WTC11 (cell line): Measurements from ENCODE around the gene SLCO4A1. TPM values are rescaled to one million over a fixed set of nuclear protein-coding genes. Genes with fewer than 3 reads are reported as not detected.

Experiments used
- ATAC-seq: fragments of 200-7000 bp; cut with Tn5 transposase; 2 replicates; pipeline ENCODE4 v1.10.0; 2021; ENCODE audit warnings: mild to moderate bottlenecking, moderate library complexity
- CTCF ChIA-PET: fragments of 300-600 bp; sonication (Branson Sonifier 250); formaldehyde crosslinking; loops from one replicate; lab custom pipeline; 2021; ENCODE audit warnings: antibody characterized with exemption; lab: Charles Lee
- POLR2A ChIA-PET: fragments of 350-600 bp; sonication (Branson Sonifier 250); formaldehyde crosslinking; loops from one replicate; lab custom pipeline; 2021; ENCODE audit warnings: antibody characterized with exemption; lab: Charles Lee
- DNase-seq: peaks from one replicate; pipeline ENCODE4 v3.0.0; 2021; ENCODE audit warnings: low spot score
- H3K27ac Mint-ChIP-seq: 2 replicates; pipeline ENCODE4 v1.8.0; 2021; ENCODE audit warnings: mixed read lengths
- H3K27me3 Mint-ChIP-seq: 2 replicates; pipeline ENCODE4 v1.8.0; 2021; ENCODE audit warnings: low read depth, mild to moderate bottlenecking, moderate library complexity, mixed read lengths
- H3K36me3 Mint-ChIP-seq: 2 replicates; pipeline ENCODE4 v1.8.0; 2021; ENCODE audit warnings: mixed read lengths
- H3K4me1 Mint-ChIP-seq: 2 replicates; pipeline ENCODE4 v1.8.0; 2022; ENCODE audit warnings: mixed read lengths
- H3K4me3 Mint-ChIP-seq: 2 replicates; pipeline ENCODE4 v1.8.0; 2021; ENCODE audit warnings: mild to moderate bottlenecking, moderate library complexity, mixed read lengths
- H3K9me3 Mint-ChIP-seq: 2 replicates; pipeline ENCODE4 v1.8.0; 2021; ENCODE audit warnings: mixed read lengths
- CBFB ChIP-seq: sonication (generic); formaldehyde crosslinking; IDR thresholded peaks from 2 replicates; pipeline ENCODE4 v1.8.1; 2022; ENCODE audit warnings: mild to moderate bottlenecking, low read depth, missing genetic modification reagents
- CREB1 ChIP-seq: sonication (generic); formaldehyde crosslinking; IDR thresholded peaks from 2 replicates; pipeline ENCODE4 v1.8.0; 2023; ENCODE audit warnings: mild to moderate bottlenecking, missing genetic modification reagents
- EMX1 ChIP-seq: fragments of 250-450 bp; sonication (Bioruptor Pico); IDR thresholded peaks from 2 replicates; pipeline ENCODE4 v1.8.0; 2021; ENCODE audit warnings: mild to moderate bottlenecking
- FOXK1 ChIP-seq: sonication (generic); formaldehyde crosslinking; IDR thresholded peaks from 2 replicates; pipeline ENCODE4 v1.8.0; 2022; ENCODE audit warnings: mild to moderate bottlenecking, moderate library complexity, missing genetic modification reagents
- FOXP1 ChIP-seq: sonication (generic); formaldehyde crosslinking; IDR thresholded peaks from 2 replicates; pipeline ENCODE4 v1.8.0; 2022; ENCODE audit warnings: missing genetic modification reagents, mild to moderate bottlenecking, moderate library complexity, borderline replicate concordance
- GRHL2 ChIP-seq: fragments of 250-450 bp; sonication (Bioruptor Pico); IDR thresholded peaks from 2 replicates; pipeline ENCODE4 v1.8.0; 2022; ENCODE audit warnings: mild to moderate bottlenecking, moderate library complexity; ENCODE audit not compliant: insufficient replicate concordance, severe bottlenecking
- HMGA2 ChIP-seq: fragments of 250-450 bp; sonication (Bioruptor Pico); IDR thresholded peaks from 2 replicates; pipeline ENCODE4 v1.4.0; 2021; ENCODE audit warnings: mild to moderate bottlenecking, moderate library complexity
- NR2C2 ChIP-seq: sonication (generic); formaldehyde crosslinking; IDR thresholded peaks from 2 replicates; pipeline ENCODE4 v1.8.0; 2022; ENCODE audit warnings: mild to moderate bottlenecking, missing genetic modification reagents
- RELA ChIP-seq: sonication (generic); formaldehyde crosslinking; IDR thresholded peaks from 2 replicates; pipeline ENCODE4 v1.8.1; 2022; ENCODE audit warnings: missing genetic modification reagents, mild to moderate bottlenecking, borderline replicate concordance
- SOX15 ChIP-seq: fragments of 250-450 bp; sonication (Bioruptor Pico); IDR thresholded peaks from 2 replicates; pipeline ENCODE4 v1.9.0; 2021; ENCODE audit warnings: mild to moderate bottlenecking
- TCF7 ChIP-seq: sonication (generic); formaldehyde crosslinking; IDR thresholded peaks from 2 replicates; pipeline ENCODE4 v1.8.0; 2022; ENCODE audit warnings: mild to moderate bottlenecking, low read depth, missing genetic modification reagents, moderate library complexity
- ZNF138 ChIP-seq: sonication (generic); formaldehyde crosslinking; conservative IDR thresholded peaks from 2 replicates; pipeline ENCODE4 v1.8.1; 2022; ENCODE audit warnings: mild to moderate bottlenecking, moderate library complexity, missing genetic modification reagents
- ZNF219 ChIP-seq: sonication (generic); formaldehyde crosslinking; IDR thresholded peaks from 2 replicates; pipeline ENCODE4 v1.8.0; 2023; ENCODE audit warnings: missing genetic modification reagents, mild to moderate bottlenecking, borderline replicate concordance
- ZNF423 ChIP-seq: fragments of 250-450 bp; sonication (Bioruptor Pico); IDR thresholded peaks from 2 replicates; pipeline ENCODE4 v2.1.2; 2022; ENCODE audit warnings: mild to moderate bottlenecking, moderate library complexity
- ZNF671 ChIP-seq: fragments of 250-450 bp; sonication (Bioruptor Pico); IDR thresholded peaks from 2 replicates; pipeline ENCODE4 v1.8.0; 2021; ENCODE audit warnings: mild to moderate bottlenecking
- total RNA-seq: library from RNA; stranded (reverse); gene quantifications from 3 replicates; pipeline ENCODE4 v1.2.3, GENCODE V29; 2021
- TF ChIP-seq, protein P1 (sequence below): fragments of 250-450 bp; sonication (Bioruptor Pico); IDR thresholded peaks from 2 replicates; pipeline ENCODE4 v2.1.2; 2022; ENCODE audit warnings: mild to moderate bottlenecking, moderate library complexity
- TF ChIP-seq, protein P2 (sequence below): sonication (generic); formaldehyde crosslinking; IDR thresholded peaks from 2 replicates; pipeline ENCODE4 v1.8.1; 2023; ENCODE audit warnings: mild to moderate bottlenecking, missing genetic modification reagents
- TF ChIP-seq, protein P3 (sequence below): fragments of 250-450 bp; sonication (Bioruptor Pico); IDR thresholded peaks from 2 replicates; pipeline ENCODE4 v1.9.0; 2021; ENCODE audit warnings: mild to moderate bottlenecking
- TF ChIP-seq, protein P4 (sequence below): sonication (generic); formaldehyde crosslinking; IDR thresholded peaks from 2 replicates; pipeline ENCODE4 v1.8.1; 2022; ENCODE audit warnings: mild to moderate bottlenecking, moderate library complexity, missing genetic modification reagents
- TF ChIP-seq, protein P5 (sequence below): fragments of 250-450 bp; sonication (Bioruptor Pico); IDR thresholded peaks from 2 replicates; pipeline ENCODE4 v1.9.0; 2021; ENCODE audit warnings: moderate library complexity, mild to moderate bottlenecking, inconsistent platforms, borderline replicate concordance
- TF ChIP-seq, protein P6 (sequence below): sonication (generic); formaldehyde crosslinking; IDR thresholded peaks from 2 replicates; pipeline ENCODE4 v1.8.0; 2023; ENCODE audit warnings: missing genetic modification reagents
- TF ChIP-seq, protein P7 (sequence below): sonication (generic); formaldehyde crosslinking; IDR thresholded peaks from 2 replicates; pipeline ENCODE4 v1.8.1; 2022; ENCODE audit warnings: low read depth, missing genetic modification reagents, borderline replicate concordance
- TF ChIP-seq, protein P8 (sequence below): sonication (generic); formaldehyde crosslinking; conservative IDR thresholded peaks from 2 replicates; pipeline ENCODE4 v1.8.1; 2022; ENCODE audit warnings: mild to moderate bottlenecking, missing genetic modification reagents

Gene SLCO4A1
- total RNA-seq, 1 experiment from 2014 or later, result 19.9 TPM

DNA sequence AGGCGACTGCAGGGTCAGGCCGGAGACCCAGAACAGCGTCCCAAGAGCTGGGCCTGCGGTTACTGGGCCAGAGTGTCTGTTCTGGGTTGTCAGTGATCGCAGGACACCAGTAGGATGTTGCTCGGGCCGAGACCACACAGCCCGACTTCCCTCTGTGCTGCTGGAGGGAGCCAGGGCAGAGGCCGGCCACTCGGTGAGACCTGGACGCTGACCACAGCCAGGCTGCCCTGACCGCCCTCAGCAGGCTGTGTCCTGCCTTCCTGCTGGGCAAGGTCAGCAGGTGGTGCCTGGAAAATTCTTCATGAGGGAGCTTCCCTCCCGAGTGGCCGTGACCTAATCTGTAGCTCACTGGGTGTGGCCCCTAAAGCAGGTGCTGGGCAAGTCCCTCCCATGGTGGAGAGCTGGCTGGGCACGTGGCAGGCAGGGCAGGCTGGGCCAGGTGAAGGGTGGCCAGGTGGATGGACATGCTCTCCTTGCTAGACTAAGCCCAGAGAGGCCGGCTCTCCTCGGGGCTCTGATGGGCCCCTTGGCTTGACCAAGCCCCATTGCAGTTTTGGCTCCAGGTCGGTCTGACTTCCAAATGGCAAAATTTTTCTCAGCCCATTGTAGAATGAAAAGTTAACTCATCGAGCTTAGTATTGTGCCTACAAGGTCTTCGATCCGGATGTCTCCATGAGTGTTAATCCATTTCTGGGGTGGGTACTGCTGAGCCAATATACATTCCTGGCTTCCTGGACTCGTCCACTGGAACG is 1.9 kb downstream of the SLCO4A1 start:
- Mint-ChIP-seq H3K36me3 (no peaks in the 10 kb centered on the region), H3K4me3 (peak overlapping the region; percentile 53)
- POLR2A ChIA-PET, result no interaction called here

DNA sequence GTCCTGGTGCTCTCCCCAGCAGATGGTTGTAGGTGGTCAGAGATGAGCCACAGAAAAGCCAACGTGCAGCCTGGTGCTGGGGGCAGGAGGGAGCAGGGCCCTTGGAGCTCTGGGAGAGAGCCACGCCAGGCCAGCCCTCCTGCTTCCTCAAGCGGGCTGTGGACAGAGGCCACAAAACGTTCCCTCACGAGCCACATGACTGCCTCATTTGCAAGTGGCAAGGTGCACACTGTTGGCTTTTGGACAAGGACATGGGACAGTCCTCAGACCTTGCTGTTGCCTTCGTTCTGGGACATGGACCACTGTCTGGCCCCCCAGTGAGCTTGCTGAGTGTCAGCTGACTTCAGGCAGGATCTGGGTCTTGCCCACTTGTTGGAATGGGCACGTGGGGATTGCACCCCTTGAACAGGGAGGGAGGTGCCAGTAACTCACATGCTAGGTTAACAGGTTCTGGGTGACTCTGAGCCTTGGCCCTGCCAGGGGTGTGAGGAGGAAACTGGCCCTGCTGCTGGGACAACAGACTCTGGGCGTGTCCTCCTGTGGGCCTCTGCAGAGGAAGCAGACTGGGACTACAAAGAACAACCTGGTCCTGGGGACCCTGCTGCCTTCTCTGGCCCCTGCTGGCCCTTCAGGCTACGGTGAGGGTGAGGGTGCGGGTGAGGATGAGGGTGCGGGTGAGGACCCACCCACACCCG is 2.6 kb downstream of the SLCO4A1 start:
- Mint-ChIP-seq H3K4me3 (no peak overlapping the region), H3K27ac (no peak overlapping the region), H3K36me3 (no peaks in the 10 kb centered on the region), H3K27me3 (peaks cover 30% of the 10 kb centered on the region), H3K9me3 (no peaks in the 10 kb centered on the region), H3K4me1 (peaks cover 13% of the 10 kb centered on the region)
- CTCF ChIA-PET, result interaction anchor here (0.9 to 1.0 kb wide), 2 partner anchors 94 to 145 kb away, joined by 4 read pairs; no protein-coding TSS in a partner anchor
- POLR2A ChIA-PET, result no interaction called here
- ATAC-seq, result no peak
- DNase-seq, result no peak
- TF ChIP-seq, protein P1, sequence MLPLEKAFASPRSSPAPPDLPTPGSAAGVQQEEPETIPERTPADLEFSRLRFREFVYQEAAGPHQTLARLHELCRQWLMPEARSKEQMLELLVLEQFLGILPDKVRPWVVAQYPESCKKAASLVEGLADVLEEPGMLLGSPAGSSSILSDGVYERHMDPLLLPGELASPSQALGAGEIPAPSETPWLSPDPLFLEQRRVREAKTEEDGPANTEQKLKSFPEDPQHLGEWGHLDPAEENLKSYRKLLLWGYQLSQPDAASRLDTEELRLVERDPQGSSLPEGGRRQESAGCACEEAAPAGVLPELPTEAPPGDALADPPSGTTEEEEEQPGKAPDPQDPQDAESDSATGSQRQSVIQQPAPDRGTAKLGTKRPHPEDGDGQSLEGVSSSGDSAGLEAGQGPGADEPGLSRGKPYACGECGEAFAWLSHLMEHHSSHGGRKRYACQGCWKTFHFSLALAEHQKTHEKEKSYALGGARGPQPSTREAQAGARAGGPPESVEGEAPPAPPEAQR (CRISPR knock-in tag), result no peak
- TF ChIP-seq NR2C2 (CRISPR knock-in tag), result no peak
- no peak for TF ChIP-seq ZNF423 (CRISPR knock-in tag)
- TF ChIP-seq, protein P2, sequence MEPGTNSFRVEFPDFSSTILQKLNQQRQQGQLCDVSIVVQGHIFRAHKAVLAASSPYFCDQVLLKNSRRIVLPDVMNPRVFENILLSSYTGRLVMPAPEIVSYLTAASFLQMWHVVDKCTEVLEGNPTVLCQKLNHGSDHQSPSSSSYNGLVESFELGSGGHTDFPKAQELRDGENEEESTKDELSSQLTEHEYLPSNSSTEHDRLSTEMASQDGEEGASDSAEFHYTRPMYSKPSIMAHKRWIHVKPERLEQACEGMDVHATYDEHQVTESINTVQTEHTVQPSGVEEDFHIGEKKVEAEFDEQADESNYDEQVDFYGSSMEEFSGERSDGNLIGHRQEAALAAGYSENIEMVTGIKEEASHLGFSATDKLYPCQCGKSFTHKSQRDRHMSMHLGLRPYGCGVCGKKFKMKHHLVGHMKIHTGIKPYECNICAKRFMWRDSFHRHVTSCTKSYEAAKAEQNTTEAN (CRISPR knock-in tag), result no peak
- TF ChIP-seq, all 79 proteins: peak for 0

More for the DNA sequence above, 1.9 kb downstream of the SLCO4A1 start:
- TF ChIP-seq FOXK1 (CRISPR knock-in tag) (no peak), EMX1 (CRISPR knock-in tag) (no peak), CBFB (CRISPR knock-in tag) (no peak), HMGA2 (CRISPR knock-in tag) (no peak), FOXP1 (no peak), CREB1 (CRISPR knock-in tag) (no peak), ZNF219 (CRISPR knock-in tag) (no peak), GRHL2 (no peak), ZNF138 (CRISPR knock-in tag) (no peak)
- TF ChIP-seq, protein P3, sequence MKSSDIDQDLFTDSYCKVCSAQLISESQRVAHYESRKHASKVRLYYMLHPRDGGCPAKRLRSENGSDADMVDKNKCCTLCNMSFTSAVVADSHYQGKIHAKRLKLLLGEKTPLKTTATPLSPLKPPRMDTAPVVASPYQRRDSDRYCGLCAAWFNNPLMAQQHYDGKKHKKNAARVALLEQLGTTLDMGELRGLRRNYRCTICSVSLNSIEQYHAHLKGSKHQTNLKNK (CRISPR knock-in tag), result no peak
- TF ChIP-seq, protein P4, sequence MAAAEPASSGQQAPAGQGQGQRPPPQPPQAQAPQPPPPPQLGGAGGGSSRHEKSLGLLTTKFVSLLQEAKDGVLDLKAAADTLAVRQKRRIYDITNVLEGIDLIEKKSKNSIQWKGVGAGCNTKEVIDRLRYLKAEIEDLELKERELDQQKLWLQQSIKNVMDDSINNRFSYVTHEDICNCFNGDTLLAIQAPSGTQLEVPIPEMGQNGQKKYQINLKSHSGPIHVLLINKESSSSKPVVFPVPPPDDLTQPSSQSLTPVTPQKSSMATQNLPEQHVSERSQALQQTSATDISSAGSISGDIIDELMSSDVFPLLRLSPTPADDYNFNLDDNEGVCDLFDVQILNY (CRISPR knock-in tag), result no peak
- no peak overlapping the region for H3K27ac Mint-ChIP-seq
- CTCF ChIA-PET, result interaction anchor here (0.6 to 2.8 kb wide), 8 partner anchors 8 to 230 kb away, joined by 3 to 14 read pairs (median 4); partner anchors contain the start of gene NTSR1
- DNase-seq (no peak), ATAC-seq (no peak)
- H3K4me1 Mint-ChIP-seq, result peaks cover 13% of the 10 kb centered on the region
- peaks cover 35% of the 10 kb centered on the region for H3K27me3 Mint-ChIP-seq
- H3K9me3 Mint-ChIP-seq, result no peaks in the 10 kb centered on the region

DNA sequence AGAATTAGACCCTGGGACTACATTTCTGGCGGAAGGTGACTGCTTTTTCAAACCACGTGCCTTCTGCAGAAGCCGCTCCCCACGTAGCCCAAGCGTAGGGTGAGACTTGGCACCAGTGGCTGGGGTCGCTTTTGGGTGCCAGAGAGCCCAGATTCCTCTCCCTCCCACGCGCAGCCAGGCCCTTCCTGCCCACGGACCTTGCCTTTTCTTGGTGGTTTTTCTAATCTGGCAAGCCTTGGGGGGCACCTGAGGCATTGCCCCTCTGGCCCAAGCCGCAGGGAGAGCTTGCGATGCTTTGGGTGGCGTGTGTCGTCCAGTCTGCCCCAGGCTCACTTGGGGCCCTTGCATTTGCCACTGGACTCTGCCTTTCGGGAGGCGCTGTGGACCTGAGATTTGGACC is 3.3 kb downstream of the SLCO4A1 start:
- no peak for ATAC-seq
- ChIA-PET POLR2A (no interaction called here), CTCF (no interaction called here)
- Mint-ChIP-seq H3K4me1 (peaks cover 13% of the 10 kb centered on the region), H3K9me3 (no peaks in the 10 kb centered on the region), H3K36me3 (no peaks in the 10 kb centered on the region), H3K27ac (no peak overlapping the region), H3K27me3 (peaks cover 24% of the 10 kb centered on the region), H3K4me3 (no peak overlapping the region)
- no peak for DNase-seq
- TF ChIP-seq ZNF671 (CRISPR knock-in tag) (no peak), TCF7 (CRISPR knock-in tag) (no peak), SOX15 (no peak), RELA (no peak), FOXP1 (no peak), ZNF219 (CRISPR knock-in tag) (no peak)
- TF ChIP-seq, protein P3 (CRISPR knock-in tag), result no peak
- TF ChIP-seq, protein P5, sequence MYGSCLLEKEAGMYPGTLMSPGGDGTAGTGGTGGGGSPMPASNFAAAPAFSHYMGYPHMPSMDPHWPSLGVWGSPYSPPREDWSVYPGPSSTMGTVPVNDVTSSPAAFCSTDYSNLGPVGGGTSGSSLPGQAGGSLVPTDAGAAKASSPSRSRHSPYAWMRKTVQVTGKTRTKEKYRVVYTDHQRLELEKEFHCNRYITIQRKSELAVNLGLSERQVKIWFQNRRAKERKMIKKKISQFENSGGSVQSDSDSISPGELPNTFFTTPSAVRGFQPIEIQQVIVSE (CRISPR knock-in tag), result no peak
- TF ChIP-seq, protein P6, sequence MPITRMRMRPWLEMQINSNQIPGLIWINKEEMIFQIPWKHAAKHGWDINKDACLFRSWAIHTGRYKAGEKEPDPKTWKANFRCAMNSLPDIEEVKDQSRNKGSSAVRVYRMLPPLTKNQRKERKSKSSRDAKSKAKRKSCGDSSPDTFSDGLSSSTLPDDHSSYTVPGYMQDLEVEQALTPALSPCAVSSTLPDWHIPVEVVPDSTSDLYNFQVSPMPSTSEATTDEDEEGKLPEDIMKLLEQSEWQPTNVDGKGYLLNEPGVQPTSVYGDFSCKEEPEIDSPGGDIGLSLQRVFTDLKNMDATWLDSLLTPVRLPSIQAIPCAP (CRISPR knock-in tag), result no peak
- TF ChIP-seq, protein P7, sequence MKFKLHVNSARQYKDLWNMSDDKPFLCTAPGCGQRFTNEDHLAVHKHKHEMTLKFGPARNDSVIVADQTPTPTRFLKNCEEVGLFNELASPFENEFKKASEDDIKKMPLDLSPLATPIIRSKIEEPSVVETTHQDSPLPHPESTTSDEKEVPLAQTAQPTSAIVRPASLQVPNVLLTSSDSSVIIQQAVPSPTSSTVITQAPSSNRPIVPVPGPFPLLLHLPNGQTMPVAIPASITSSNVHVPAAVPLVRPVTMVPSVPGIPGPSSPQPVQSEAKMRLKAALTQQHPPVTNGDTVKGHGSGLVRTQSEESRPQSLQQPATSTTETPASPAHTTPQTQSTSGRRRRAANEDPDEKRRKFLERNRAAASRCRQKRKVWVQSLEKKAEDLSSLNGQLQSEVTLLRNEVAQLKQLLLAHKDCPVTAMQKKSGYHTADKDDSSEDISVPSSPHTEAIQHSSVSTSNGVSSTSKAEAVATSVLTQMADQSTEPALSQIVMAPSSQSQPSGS, result no peak
- TF ChIP-seq, protein P8, sequence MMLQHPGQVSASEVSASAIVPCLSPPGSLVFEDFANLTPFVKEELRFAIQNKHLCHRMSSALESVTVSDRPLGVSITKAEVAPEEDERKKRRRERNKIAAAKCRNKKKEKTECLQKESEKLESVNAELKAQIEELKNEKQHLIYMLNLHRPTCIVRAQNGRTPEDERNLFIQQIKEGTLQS (CRISPR knock-in tag), result no peak
